Fibroblast of mammary gland (primary cell): ENCODE data around the gene TPRN.
"Not testable (repeated sequence)": the region's sequence is repeated elsewhere in the genome, so short reads cannot be mapped to it uniquely, and the experiment has no call there.

Experiments used
- DNase-seq: peaks from one replicate; pipeline ENCODE4 v3.0.0-alpha.2; 2010; ENCODE audit warnings: low read depth
- H3K4me3 ChIP-seq: 2 replicates; pipeline ENCODE4 v1.5.1; 2011; ENCODE audit warnings: low read depth, mild to moderate bottlenecking, low read length, moderate library complexity; ENCODE audit not compliant: control insufficient read depth
- TF ChIP-seq, protein P1 (sequence below): conservative IDR thresholded peaks from 2 replicates; pipeline ENCODE4 v1.5.1; 2011; ENCODE audit warnings: low read depth, low read length, inconsistent platforms; ENCODE audit not compliant: control insufficient read depth, insufficient read depth

TPRN gene

DNA sequence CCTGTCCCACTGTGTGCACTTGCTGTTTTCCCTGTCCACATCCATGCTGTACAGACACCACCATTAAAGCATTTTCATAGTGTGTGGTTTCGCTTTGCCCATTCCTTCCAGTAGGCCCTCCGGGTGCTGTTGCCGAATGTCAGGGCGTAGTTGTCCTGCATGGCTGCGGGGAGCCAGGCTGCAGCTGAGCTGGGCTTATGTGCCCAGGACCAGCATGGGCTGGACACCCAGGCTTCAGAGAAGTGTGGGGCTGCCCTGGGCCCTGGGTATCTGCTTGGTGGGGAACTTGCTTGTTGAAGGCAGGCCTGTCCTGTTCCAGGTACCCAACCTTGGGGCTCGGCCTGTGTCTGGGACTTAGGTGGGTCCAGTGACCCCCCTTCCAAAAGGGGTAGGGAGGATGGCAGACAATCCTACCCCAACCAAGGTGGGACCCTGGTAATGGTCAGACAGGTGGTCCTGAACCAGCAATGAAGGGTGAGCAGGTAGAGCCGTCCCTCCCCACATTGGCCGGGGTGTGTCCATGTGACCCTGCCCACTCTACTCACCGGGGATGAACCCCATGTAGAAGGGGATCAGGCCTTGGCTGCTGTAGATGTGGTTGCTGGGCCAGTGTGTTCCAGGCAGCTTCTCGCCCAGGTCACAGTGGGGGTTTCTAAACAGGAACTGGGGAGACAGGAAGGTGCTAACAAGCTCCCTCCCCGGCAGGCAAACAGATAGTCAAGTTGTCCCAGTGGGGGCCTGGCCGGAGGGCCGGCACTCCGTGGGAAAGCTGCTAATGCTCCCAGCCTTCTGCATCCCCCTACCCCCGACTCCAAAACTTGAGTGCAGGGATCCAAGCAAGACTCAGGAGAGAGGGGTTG, 43.3 kb upstream of the TPRN start:
- DNase-seq: no peak
- no peak overlapping the region for H3K4me3 ChIP-seq
- TF ChIP-seq, protein P1, sequence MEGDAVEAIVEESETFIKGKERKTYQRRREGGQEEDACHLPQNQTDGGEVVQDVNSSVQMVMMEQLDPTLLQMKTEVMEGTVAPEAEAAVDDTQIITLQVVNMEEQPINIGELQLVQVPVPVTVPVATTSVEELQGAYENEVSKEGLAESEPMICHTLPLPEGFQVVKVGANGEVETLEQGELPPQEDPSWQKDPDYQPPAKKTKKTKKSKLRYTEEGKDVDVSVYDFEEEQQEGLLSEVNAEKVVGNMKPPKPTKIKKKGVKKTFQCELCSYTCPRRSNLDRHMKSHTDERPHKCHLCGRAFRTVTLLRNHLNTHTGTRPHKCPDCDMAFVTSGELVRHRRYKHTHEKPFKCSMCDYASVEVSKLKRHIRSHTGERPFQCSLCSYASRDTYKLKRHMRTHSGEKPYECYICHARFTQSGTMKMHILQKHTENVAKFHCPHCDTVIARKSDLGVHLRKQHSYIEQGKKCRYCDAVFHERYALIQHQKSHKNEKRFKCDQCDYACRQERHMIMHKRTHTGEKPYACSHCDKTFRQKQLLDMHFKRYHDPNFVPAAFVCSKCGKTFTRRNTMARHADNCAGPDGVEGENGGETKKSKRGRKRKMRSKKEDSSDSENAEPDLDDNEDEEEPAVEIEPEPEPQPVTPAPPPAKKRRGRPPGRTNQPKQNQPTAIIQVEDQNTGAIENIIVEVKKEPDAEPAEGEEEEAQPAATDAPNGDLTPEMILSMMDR: no peak

DNA sequence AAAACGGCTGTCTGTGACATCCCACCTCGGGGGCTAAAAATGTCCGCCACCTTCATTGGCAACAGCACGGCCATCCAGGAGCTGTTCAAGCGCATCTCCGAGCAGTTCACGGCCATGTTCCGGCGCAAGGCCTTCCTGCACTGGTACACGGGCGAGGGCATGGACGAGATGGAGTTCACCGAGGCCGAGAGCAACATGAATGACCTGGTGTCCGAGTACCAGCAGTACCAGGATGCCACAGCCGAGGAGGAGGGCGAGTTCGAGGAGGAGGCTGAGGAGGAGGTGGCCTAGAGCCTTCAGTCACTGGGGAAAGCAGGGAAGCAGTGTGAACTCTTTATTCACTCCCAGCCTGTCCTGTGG, 42.7 kb upstream of the TPRN start:
- not testable (repeated sequence) for H3K4me3 ChIP-seq, DNase-seq

DNA sequence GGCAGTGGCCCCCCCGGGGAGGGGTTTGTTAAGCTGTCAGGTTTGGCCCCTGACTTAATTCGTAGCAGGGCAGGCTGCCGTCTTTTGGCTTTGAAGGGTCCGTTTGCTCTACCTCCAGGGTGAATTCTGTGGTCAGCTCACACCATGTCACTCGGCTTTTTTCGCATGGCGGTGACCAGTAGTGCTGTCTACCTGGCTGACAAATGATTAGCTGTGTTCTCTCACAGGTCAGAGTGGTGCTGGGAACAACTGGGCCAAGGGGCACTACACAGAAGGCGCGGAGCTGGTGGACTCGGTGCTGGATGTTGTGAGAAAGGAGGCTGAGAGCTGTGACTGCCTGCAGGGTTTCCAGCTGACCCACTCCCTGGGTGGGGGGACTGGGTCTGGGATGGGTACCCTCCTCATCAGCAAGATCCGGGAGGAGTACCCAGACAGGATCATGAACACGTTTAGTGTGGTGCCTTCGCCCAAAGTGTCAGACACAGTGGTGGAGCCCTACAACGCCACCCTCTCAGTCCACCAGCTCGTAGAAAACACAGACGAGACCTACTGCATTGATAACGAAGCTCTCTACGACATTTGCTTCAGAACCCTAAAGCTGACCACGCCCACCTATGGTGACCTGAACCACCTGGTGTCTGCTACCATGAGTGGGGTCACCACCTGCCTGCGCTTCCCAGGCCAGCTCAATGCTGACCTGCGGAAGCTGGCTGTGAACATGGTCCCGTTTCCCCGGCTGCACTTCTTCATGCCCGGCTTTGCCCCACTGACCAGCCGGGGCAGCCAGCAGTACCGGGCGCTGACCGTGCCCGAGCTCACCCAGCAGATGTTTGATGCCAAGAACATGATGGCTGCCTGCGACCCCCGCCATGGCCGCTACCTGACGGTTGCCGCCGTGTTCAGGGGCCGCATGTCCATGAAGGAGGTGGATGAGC, 42.0 kb upstream of the TPRN start:
- H3K4me3 ChIP-seq: peak overlapping the region; percentile 84
- TF ChIP-seq, protein P1: no peak
- no peak for DNase-seq

DNA sequence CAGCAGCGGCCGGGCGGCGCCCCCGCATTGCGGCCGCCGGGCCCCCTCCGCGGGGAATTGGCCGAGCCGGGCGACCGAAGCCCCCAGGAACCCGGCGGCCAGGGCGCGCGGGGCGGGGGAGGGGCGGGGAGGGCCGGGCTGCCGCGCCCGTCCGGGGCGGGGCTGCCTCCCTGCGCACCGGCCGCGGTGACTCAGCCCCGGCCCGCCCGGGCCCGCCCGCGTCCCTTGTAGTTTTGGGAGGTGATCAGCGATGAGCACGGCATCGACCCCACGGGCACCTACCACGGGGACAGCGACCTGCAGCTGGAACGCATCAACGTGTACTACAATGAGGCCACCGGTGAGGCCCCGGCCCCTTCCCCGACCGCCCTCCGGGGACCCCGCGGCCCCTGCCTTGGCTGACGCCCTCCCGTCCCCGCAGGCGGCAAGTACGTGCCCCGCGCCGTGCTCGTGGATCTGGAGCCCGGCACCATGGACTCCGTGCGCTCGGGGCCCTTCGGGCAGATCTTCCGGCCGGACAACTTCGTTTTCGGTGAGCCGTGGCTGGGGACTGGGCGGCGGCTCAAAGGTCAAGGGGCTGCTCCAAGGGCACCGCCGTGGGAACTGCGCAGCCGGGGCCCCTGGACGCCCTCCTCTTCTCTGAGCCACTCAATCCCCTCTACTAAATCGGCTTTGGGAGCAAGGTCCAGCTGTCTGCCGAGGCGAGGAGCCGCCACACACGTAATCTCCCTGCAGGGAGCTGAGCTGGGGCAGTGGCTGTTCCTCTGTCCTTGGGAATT, 41.1 kb upstream of the TPRN start:
- TF ChIP-seq, protein P1: no peak
- DNase-seq: peak; percentile 44

DNA sequence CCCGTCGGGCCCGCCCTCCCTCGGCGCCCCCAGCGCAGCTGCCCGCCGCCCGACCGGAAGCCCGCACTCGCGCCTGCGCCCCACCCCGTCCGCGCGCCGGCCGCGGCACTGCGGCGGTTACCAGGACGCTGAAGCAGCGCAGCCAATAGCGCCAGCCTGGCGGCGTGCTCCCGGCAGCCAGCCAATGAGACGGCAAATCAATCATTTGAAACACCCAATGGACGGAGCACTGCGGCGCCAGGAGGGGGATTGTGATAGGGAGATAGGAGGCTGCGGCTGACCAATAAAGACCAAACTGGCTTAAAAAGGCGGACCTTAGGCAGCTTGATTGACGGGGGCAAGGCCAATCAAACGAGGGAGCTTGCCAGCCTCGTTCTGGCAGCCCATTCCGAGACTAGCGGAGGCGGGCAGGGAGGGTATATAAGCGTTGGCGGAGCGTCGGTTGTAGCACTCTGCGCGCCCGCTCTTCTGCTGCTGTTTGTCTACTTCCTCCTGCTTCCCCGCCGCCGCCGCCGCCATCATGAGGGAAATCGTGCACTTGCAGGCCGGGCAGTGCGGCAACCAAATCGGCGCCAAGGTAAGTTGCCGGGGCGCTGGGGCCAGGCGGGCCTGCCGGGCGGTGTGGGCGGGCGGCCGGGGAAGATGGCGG, 40.4 kb upstream of the TPRN start, which contains the start of gene TUBB4B:
TSS of gene TUBB4B (plus strand) at position 447 of the 649 bp plus-strand sequence. CDS start at position 521, 74 bp downstream.
- H3K4me3 ChIP-seq: peak within 1 kb of the TSS; percentile 84
- DNase-seq: peak; percentile 100
- TF ChIP-seq, protein P1: no peak

More for the DNA sequence above, 41.1 kb upstream of the TPRN start:
- peak overlapping the region; percentile 84 for H3K4me3 ChIP-seq

DNA sequence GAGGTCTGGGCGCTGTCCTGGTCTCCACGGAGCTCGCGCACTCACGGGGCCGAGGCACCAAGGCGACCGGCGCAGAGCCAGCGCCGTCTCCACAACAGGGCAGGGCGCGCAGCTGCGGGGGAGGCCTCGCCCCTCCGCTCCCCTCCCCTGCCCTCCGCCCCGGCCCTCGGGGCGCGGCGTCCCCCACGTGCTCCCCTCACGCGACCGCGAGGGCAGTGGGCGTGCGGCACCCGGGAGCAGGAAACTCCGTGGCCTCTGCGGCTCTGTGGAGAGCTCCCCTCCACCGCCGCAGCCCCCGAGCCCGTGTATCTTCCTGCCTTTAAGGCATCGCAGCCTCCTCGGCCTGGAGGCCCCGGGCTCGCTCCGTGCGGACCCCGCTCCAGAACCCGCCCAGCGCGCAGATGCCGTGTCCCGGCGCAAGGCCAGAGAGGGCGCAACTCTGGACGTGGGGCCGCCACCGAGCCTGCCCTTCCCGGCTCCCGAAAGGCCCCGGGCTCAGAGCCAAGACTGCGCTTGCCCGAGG, 39.8 kb upstream of the TPRN start:
- H3K4me3 ChIP-seq: peak overlapping the region; percentile 62
- DNase-seq: peak; percentile 68
- TF ChIP-seq, protein P1: no peak

DNA sequence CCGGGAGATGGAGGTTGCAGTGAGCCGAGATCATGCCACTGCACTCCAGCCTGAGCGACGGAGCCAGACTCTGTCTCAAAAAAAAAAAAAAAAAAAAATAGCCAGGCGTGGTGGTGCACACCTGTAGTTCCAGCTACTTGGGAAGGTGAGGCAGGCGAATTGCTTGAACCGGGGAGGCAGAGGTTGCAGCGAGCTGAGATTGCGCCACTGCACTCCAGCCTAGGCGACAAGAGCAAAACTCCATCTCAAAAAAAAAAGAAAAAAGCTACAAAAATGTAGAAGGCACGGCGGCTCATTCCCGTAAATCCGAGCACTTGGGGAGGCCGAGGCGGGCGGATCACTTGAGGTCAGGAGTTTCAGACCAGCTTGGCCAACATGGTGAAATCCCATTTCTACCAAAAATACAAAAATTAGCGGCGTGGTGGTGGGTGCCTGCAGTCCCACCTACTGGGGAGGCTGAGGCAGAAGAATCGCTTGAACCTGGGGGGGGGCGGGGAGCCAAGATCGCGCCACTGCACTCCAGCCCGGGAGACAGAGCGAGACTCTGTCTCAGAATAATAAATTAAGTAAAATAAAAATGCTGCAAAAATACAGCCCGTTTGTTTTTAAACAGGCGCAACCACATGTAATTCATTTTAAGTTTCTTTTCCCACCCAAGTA, 39.1 kb upstream of the TPRN start:
- DNase-seq: not testable (repeated sequence)
- peak overlapping the region; percentile 62 for H3K4me3 ChIP-seq
